Activated CD8-positive, alpha-beta memory T cell treated with anti-CD3 and anti-CD28 coated beads for 1 hour (primary cell): Measurements from ENCODE around the gene DHX35.
"Not testable (repeated sequence)": the region's sequence is repeated elsewhere in the genome, so short reads cannot be mapped to it uniquely, and the experiment has no call there.

Source experiments
- DNase-seq, 2 donors: peaks; one replicate each; pipeline ENCODE4 v3.0.0-alpha.2; 2020; ENCODE audit warnings: low read depth in 1 of 2; ENCODE audit errors: extremely low read depth in 1 of 2

Gene DHX35

DNA sequence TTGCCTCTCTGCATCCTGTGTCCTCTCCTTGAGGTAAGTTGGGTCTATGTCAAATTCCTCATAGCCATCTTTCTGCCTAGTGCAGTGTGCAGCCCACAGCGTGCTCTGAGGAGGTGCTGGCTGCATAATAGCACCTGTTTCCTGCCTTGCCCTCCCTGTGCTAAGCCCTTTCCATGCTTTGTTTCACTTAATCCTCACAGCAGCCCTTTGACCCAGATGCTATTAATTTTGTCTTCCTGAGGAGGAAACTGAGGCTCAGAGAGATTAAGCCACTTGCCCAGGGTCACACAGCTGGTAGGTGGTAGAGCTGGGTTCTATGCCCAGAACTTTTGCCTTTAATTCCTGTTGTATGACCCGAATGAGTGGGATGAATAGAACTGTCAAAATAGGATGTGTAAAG lies 22.5 kb upstream of the DHX35 start:
- no peak for DNase-seq

DNA sequence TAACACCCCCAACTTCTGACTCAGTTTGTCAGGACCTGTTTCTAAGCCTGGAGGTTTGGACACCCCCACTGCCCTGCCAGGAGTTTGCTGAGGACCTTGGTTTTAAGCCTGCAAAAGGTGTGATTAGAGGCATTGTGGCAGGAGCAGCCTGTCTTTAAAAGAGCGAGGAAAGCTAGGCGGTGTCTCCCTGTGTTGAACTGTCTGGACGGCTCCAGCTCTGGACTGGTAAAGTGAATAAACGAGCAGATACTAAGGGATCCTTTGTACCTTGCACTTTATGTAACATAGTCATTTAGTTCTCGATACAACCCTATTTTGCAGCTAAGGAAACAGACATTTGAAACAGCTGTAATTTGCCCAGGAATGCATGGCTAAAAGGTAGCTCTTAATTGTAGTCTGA lies 21.5 kb upstream of the DHX35 start:
- DNase-seq, result no peak

GRCh38 chr20:38941726-38942389 lies 20.3 kb upstream of the DHX35 start:
- no peak for DNase-seq

DNA sequence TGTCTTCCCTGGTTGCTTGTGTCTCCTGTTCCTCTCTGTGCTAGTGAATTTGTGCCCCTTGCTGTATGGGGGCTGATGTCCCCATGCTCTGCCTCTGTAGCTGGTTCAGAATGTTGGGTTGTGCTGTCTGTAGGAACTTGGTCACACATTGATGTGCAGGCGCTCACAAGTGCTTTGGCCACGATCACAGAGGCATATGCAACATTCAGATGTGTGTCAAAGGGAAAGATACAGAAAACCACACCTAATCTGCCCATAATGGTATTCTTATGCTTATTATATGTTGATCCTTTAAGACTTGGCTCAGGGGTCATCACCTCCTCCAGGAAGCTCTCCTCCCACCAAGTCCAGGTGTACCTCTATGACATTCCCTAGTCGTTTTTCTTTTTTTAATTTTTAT lies 17.1 kb upstream of the DHX35 start:
- no peak for DNase-seq

DNA sequence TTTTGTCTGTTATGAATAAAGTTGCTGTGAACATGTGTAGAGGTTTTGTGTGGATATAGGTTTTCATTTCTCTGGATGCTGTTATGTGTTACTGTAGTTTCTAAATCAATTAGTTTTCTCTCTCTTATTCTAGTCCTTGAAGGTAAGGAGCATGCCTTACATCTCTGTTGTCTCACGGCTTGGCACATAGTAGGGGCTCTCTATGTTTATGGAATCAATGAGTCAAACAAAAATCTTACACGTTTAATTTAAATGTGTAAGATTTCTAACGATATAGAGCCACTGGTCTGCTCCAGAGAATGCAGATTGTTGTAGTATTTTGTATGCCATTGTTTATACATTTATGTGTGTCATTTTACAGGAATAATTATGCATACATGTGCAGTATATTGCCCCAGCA lies 15.3 kb upstream of the DHX35 start:
- no peak for DNase-seq

DNA sequence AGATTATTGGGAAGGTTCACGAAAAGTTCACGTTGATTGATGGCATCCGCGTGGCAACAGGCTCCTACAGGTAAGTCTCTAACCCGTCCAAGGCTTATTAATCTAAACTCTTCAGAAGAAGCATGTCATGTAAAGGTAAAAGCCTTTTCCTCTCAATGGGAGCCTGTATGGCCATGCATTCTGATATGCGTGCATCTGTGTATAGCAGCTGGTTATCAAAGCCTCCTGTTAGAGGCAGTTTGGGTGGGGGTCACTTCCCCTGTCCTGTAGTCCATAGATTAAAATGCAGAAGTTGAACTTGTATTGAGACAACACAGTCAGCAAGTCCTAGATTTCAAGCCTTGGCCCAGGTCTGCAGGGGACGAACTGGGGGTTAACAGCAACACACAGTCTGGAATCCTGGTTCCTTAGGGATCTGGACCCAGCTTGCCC lies 14.2 kb upstream of the DHX35 start:
- no peak for DNase-seq

DNA sequence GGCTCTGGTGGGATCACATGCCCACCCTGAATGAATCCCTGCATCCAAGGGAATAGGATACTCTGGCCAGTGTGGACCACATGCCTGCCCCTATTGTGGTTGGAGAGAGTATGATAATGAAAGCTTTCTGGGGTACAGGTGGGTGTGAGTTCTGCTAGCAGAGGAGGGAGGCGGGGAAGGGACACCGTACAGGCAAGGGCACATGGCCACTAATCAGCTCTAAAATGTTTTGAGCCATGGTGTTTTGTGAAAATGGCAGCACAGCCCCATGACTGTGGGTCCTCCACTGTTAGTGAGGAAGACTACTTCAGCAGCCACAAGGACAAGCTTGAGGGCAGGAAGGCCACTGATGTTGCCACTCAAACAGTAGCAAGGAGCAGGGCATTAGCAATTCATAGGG lies 11.9 kb upstream of the DHX35 start:
- DNase-seq, result no peak

- no peak for DNase-seq
These were observed 10.5 kb upstream of the DHX35 start for GRCh38 chr20:38951611-38952010.

DNA sequence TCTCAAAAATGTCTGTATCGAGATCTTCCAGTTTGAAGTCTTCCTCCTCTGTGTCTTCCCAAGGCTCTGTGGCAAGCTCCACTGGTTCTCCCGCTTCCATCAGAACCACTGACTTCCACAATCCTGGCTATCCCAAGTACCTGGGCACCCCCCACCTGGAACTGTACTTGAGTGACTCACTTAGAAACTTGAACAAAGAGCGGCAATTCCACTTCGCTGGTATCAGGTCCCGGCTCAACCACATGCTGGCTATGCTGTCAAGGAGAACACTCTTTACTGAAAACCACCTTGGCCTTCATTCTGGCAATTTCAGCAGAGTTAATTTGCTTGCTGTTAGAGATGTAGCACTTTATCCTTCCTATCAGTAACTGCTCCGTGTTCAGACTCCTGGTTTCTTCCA lies 10.0 kb upstream of the DHX35 start:
- no peak for DNase-seq

DNA sequence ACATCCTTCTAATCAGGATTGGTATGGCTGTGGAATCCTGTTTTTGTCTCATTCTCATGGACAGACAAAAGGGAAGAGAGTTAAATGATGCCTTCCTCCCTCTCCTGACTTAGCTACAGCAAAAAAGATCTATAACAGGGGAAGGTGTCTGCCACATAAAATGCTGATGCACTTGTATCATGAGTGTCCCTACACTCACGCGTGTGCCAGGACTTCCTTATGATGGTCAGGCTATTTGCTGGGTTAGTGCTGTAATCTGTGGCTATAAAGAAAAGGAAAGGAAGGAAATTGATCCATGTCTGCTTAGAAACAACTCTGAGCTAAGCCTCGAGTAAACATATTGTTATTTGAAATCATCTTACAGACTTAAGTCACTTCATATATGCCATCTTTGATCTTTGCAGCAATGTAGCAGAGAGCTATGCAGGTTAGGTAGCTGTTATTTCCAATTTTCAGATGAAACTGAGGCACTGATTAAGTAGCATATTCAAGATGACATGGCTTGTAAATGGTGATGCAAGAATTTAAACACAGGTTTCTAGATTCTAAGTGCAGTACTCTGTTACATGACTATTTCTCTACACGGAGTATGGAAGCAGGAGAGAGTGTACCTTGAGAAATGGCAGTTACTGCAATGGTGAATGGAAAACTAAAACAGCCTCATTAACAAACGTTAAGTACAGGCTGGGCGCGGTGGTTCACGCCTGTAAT lies 8.4 kb upstream of the DHX35 start:
- no peak for DNase-seq

DNA sequence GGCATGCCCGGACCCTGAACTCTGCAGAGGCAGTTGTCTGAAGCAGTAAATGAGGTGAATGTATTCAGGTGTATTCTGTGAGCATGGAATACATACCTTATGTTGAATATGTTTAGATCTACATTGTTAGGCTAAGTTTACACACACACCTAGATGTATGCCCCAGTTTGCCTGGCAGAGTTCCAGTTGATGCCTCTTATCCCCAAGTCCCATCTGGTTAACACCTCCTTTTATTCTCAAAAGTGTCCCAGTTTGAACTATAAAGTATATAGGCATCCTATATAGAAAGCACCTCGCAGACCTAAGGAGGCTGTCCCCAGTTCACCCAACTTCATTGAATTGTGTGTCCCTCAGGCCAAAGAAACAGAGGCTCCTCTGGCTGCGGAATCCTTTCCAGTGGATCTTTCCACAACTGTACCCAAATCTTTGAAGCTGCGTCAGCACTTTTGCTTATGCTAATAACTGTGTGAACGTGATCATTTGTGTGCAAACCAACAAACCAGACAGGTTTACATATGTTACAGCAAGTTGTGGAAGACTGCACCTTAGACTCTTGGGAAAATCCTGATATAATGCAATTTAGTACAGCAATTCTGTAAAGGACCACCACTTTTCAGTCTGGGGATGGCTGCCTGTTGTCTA lies 4.8 kb upstream of the DHX35 start:
- DNase-seq, result no peak

- no peak for DNase-seq
These were observed 4.1 kb upstream of the DHX35 start for GRCh38 chr20:38957915-38958485.

GRCh38 chr20:38960187-38960687 lies 1.9 kb upstream of the DHX35 start:
- DNase-seq, result not testable (repeated sequence)

- no peak for DNase-seq
These were observed 557 bp upstream of the DHX35 start for GRCh38 chr20:38961530-38962043.

GRCh38 chr20:38962928-38963401 lies 821 bp downstream of the DHX35 start:
- no peak for DNase-seq

- no peak for DNase-seq
These were observed 1.6 kb downstream of the DHX35 start for GRCh38 chr20:38963745-38964144.

DNA sequence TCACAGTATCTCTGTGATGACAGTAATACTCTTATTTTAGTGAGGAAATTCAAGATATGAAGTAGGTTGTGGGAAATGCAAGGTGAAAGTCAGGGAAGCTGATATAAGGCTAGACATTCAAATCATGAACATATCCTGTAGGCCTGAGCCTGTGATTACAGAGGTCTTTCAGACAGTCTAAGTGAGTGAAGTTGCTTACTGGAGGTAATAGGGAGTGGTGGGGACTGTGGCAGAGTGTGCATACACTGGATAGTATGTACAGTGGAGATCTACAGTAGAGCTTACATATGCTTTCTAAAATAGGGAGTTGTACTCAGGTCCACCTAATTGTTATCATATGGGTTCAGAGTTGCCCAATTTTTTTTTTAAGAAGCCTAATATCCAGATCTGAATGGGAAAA lies 3.1 kb downstream of the DHX35 start:
- DNase-seq, result no peak

DNA sequence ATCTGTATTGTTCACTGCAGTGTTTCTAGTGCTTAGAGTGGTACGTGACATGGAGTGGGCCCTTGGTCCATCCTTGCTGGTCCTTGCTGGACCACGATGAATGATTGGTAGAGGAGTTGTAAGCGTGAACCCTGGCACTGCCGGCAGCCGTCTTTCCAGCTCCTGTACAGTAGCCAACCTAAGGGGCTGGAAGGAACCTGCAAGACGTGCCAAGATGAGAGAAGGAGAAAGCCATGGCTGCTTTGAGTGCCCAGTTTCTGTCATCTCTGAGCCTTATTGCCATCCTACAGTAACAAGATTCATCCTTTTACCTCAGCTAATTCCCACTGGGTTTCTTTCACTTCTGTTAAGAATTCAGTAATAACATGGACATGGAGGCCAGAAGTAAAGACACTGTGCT lies 5.9 kb downstream of the DHX35 start:
- no peak for DNase-seq

DNA sequence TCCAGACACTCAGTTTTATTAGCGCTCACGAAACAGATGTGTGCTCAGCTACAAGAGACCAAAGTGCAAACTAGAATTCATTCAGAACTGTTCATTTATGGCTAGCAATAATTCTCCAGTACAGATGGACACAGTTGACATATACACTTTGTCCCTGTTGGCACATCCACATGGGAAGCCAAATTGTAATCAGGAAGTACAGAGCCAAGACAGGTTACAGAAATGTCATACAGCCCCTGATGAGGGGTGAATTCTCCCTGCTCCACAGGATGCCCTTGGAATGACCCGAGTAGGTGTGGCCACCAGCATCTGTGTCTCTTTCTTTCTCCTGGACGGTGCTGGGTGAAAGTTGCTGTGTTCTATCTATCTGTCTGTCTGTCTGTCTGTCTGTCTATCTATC lies 7.6 kb downstream of the DHX35 start:
- no peak for DNase-seq

DNA sequence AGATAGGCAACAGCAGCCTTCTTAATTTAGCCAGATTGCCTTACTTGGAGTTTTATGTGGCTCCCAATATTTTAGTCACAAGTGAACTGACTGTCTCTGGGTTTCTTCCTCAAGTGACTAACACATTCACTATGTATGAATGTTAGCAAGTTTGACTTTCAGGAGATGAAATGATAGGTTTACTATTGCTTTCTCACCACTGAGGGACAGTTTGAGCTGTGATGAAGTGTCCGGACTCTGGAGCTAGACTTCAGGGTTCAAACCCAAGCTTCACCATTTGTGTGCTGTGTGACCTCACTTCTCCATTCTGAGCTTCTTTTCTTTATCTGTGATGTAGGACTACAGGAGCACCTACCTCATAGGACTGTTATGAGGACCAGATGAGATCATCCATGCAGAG lies 8.2 kb downstream of the DHX35 start:
- DNase-seq, result no peak

DNA sequence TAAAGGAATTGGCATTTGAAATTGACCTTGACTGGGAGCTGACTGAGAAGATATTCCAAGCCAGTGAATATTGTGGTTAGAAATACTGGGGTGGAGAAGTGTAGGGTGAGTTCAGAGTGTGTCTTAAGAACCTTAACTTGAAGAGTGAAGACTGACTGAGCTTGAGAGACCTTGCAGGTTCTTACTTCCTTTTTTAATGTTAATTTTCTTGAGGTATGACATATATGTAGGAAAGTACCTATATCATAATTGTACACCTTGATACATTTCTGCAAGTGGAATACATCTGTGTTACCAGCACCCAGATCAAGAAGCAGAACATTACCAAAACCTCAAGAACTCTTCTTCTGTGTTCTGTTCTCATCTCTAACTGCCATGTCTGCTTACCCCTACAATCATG lies 11.0 kb downstream of the DHX35 start:
- DNase-seq, result no peak
